ENCODE data around the gene MT1G. TPM values are rescaled to one million over a fixed set of nuclear protein-coding genes. Genes with fewer than 3 reads are reported as not detected.

The MT1G gene
- total and polyA plus RNA-seq, 9 of the 15 experiments (the other 6 are each of a cell fraction or from before 2014, with no cell fraction given) = 0.28 to 1.7 (median 0.69) TPM; not detected in 4

GRCh38 chr16:56700195-56700594, 32.3 kb upstream of the MT1G start:
- ChIA-PET POLR2A (no interaction called here), CTCF (ENCODE audit: low intra/inter-chr PET ratio) (interaction anchor here (0.7 kb wide), 2 partner anchors 21 to 24 kb away, joined by 3 to 5 read pairs; no protein-coding TSS in a partner anchor)
- H3K27me3 ChIP-seq (ENCODE audit: control insufficient read depth in 2 of 2, insufficient read depth in 2 of 2, low read length in 2 of 2) = peaks cover 0 to 25% of the 10 kb centered on the region in 2 experiments; a peak in 2 of 5 replicates
- H2AFZ ChIP-seq (ENCODE audit: low read depth, low read length) = no peak overlapping the region
- no peak overlapping the region for H3K4me2 ChIP-seq (ENCODE audit: insufficient read depth, low read length)
- TF ChIP-seq SFPQ (IDR thresholded peaks at IDR 0.05; ENCODE audit: low read depth, low read length) (no peak), RHOXF2B (CRISPR knock-in tag; conservative IDR thresholded peaks at IDR 0.05) (no peak), CEBPB (tag; IDR thresholded peaks at IDR 0.05) (peak; percentile 89), CEBPG (CRISPR knock-in tag; IDR thresholded peaks at IDR 0.05) (no peak), CEBPG (tag; conservative IDR thresholded peaks at IDR 0.05 in 1 of 2, IDR thresholded peaks at IDR 0.05 in 1 of 2) (peak; percentile 70 to 90)
- DNase-seq (ENCODE audit: extremely low read depth in 1 of 4, low spot score in 3 of 4) (no peak), ATAC-seq (no peak), FAIRE-seq (no peak)
- H3K27ac ChIP-seq (ENCODE audit: extremely low read depth, low read depth, low read length) = no peak overlapping the region
- BruUV-seq (replicated peaks) = no TSS peak
- WGBS (ENCODE audit: insufficient coverage, low coverage, missing lambda C conversion rate) = 93% methylated on average over 1 of the region's 1 CpG
- H3K4me1 ChIP-seq (replicated peaks in 1 of 2; ENCODE audit: control insufficient read depth in 2 of 2, insufficient read depth in 2 of 2, low read length in 2 of 2) = no peaks in the 10 kb centered on the region
- H3K9me3 ChIP-seq (replicated peaks; ENCODE audit: control insufficient read depth, insufficient read depth, low read depth, low read length) = no peaks in the 10 kb centered on the region
- H3K9ac ChIP-seq (ENCODE audit: insufficient read depth in 1 of 2, low read depth in 2 of 2, low read length in 2 of 2) = no peak overlapping the region
- H3K4me3 ChIP-seq = no peak overlapping the region
- H3K9me1 ChIP-seq (ENCODE audit: control insufficient read depth, insufficient read depth, low read length) = no peaks in the 10 kb centered on the region
- intact Hi-C loops (cut with micrococcal nuclease) = no loop called here
- in situ Hi-C loops (cut with MboI) = loop anchor here (5.0 kb wide), 1 partner anchor 123 kb away; no protein-coding TSS in a partner anchor
- no peaks in the 10 kb centered on the region for H3K36me3 ChIP-seq (ENCODE audit: control insufficient read depth, insufficient read depth, low read length)
- H3K79me2 ChIP-seq (ENCODE audit: control insufficient read depth, insufficient read depth, low read length) = no peaks in the 10 kb centered on the region
- no peaks in the 10 kb centered on the region for H4K20me1 ChIP-seq (replicated peaks; ENCODE audit: control insufficient read depth, insufficient read depth, low read length)

All from K562 (cell line).